Measurements from ENCODE around the gene PTPRA.
"Not testable (repeated sequence)": the region's sequence is repeated elsewhere in the genome, so short reads cannot be mapped to it uniquely, and the experiment has no call there.

Gene PTPRA

DNA sequence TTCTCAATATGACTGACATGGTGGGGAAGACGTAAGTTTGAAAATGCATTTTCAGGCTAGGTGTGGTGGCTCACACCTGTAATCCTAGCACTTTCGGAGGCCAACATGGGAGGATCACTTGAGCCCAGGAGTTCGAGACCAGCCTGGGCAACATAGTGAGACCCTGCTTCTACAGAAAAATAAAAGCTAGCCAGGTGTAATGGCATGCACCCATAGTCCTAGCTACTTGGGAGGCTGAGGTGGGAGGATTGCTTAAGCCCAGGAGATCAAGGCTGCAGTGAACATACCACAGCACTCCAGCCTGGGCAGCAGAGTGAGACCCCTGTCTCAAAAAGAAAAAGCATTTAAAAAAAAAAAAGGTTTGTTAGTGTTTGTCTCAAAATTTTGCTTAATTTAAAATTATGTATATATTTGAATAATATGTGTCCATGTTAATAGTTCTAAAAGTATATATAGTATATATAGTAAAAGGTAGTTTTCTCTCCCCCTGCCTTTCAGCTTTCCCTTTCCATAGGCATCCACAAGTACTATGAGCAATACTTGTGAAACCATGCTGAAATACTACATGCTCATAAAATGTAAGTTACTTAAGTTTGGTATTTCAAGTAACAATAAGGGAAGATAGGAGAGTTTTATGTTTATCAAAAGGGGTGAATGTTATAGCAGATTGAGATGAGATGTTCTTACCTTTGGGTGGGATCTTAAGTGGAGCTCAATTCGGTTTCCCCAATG, 15.1 kb downstream of the PTPRA start:
- DNase-seq (ENCODE audit: low read depth, low spot score) = no peak

DNA sequence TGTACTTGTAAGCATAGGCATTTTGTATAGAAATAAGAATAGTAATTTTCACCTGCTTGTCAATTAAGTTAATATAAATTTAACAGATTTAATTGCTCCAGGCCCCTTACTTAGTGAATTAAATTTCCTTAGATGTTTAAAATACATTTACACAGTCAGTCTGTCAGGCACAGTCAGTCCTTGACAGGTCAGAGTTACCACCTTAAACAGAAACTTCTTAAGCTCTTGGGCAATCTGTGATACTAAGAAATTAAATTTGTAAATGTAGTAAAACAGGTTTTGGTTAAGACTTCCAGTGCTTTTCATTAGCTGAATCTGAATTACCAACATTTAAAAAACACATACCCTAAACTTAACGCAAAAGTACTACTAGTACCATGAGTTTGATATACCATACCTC, 15.9 kb downstream of the PTPRA start:
- no peak for DNase-seq (ENCODE audit: low read depth, low spot score)

DNA sequence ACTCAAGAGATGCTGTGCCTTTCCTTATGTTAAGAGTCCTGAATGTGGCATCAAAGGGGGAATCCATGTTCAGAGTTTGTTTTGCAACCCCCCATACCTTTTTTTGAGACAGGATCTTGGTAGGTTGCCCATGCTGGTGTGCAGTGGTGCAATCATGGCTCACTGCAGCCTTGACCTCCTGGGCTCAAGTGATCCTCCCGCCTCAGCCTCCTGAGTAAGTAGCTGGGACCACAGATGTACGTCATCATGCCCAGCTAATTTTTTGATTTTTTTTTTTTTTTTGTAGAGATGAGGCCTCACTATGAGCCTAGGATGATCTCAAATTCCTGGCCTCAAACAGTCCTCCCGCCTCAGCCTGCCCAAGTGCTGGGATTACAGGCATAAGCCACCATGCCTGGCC, 16.5 kb downstream of the PTPRA start:
- DNase-seq (ENCODE audit: low read depth, low spot score) = no peak

DNA sequence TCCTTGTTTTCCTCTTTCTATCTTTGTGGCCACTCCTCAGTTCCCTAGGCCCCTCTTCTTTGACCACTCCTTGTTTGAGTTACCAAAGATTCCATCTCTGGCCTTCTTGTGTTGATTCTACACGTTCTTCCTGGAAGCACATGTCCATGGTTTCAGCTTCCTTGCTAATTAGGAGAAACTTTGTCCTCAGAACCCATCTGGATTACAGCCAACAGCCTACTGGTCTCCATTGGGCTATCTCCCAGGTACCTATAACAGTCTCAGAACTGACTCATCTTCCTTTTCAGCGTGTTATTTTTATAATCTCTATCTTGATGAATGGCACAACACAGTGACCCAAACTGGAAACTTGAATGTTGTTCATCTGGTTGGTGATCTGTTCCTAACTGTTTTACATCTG, 17.5 kb downstream of the PTPRA start:
- DNase-seq (ENCODE audit: low read depth, low spot score) = no peak

DNA sequence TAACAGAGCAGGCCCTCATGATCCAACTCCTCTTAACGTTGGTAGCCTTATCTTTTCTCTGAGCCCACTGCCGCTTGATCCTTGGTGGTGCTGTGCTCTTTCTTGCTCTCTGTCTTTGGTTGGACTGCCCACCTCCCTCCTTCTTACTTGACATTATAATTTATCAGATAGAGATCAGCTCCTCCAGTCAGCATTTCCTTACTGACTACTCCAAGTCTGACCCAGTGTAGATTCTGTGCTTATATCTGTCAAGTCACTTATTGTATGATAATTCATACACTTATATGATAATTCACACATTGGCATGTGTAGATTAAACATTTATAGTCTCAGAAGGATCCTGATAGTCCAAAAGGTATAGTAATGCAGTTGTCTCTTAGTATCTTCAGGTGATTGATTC, 18.1 kb downstream of the PTPRA start:
- no peak for DNase-seq (ENCODE audit: low read depth, low spot score)

DNA sequence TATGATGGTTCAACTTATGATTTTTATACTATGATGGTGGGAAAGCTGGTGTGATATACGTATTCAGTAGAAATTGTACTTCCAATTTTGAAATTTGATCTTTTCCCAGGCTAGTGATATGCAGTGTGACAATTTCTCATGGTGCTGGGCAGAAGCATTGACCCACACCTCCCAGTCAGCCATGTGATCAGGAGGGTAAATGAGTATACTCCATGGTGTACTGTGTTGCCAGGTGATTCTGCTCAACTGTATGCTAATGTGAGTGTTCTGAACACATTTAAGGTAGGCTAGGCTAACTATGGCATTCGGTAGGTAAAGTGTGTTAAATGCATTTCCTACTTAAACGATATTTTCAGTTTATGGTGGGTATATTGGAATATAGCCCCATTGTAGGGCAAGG, 19.1 kb downstream of the PTPRA start:
- DNase-seq (ENCODE audit: low read depth, low spot score) = no peak

- DNase-seq (ENCODE audit: low read depth, low spot score) = no peak
Observed at GRCh38 chr20:2894221-2894620, 20.9 kb downstream of the PTPRA start.

DNA sequence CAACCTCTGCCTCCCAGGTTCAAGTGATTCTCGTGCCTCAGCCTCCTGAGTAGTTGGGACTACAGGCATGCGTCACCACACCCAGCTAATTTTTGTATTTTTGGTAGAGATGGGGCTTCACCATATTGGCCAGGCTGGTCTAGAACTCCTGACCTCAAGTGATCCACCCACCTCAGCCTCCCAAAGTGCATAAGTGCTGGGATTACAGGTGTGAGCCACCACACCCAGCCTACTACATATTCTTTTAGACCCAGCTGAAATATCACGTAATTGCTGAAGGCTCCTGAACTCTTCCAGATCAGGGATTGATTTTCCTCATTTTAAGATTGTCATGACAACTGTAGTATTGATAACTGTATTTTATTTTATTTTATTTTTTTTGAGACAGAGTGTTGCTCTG, 21.9 kb downstream of the PTPRA start:
- not testable (repeated sequence) for DNase-seq (ENCODE audit: low read depth, low spot score)

- DNase-seq (ENCODE audit: low read depth, low spot score) = no peak
Observed at GRCh38 chr20:2899243-2899642, 26.0 kb downstream of the PTPRA start.

DNA sequence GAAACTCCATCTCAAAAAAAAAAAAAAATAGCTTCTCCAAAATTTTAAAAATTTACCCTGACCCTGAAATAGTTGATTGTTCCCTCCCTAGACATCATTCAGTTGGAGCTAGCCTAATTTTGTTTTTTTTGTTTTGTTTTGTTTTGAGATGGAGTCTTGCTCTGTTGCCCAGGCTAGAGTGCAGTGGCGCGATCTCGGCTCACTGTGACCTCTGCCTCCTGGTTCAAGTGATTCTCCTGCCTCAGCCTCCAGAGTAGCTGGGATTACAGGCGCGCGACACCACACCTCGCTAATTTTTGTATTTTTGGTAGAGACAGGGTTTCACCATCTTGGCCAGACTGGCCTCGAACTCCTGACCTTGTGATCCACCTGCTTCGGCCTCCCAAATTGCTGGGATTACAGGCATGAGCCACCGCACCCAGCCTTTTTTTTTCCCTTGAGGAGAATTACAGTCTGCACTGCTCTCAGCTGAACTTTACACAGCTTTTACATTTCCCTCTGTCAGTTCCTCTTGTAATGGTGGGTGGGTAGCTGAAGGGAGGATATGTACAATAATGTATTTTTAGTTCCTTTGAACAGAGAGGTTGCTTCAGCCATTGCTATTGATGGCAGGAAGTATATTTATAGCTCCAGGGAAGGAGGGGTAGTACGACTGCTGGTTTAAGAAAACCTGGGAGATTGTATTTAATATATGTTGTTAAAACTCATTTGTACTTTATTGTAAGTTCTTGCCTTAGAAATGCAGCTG, 27.7 kb downstream of the PTPRA start:
- no peak for DNase-seq (ENCODE audit: low read depth, low spot score)

DNA sequence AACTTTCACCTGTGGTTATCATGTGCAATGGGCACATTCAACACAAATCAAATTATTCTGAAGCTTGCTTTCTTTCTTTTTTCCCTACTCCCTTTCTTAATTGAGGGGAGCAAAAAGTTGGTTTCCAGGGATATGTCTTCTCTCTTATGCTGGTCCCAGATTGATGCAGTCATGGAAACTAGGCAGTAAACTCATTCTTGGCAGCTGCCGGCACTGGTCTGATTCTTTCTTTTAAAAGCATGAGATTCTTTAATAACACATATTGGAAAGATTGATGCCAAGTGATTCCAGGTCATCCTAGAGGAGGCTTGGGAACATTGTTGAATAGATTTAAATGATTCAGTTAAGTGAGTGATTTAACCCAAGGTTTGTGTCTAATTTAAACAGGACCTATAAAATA, 29.0 kb downstream of the PTPRA start:
- no peak for DNase-seq (ENCODE audit: low read depth, low spot score)

GRCh38 chr20:2902818-2903217, 29.5 kb downstream of the PTPRA start:
- DNase-seq (ENCODE audit: low read depth, low spot score) = no peak

DNA sequence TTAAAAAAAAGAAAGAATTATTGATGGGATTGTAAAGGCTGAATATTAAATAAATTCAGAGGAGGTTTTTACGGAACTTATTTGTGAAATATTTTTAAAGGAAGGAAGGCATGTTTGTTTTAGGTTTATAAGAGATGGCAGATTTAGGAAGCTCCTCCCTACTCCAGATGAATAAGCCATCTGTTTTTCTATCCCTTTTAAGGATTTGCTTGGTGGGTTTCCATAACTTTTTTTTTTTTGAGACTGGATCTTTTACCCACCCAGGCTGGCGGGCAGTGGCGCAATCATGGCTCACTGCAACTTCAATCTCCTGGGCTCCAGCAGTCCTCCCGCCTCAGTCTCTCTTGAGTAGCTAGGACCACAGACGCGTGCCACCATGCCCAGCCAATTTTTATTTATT, 30.4 kb downstream of the PTPRA start:
- no peak for DNase-seq (ENCODE audit: low read depth, low spot score)

DNA sequence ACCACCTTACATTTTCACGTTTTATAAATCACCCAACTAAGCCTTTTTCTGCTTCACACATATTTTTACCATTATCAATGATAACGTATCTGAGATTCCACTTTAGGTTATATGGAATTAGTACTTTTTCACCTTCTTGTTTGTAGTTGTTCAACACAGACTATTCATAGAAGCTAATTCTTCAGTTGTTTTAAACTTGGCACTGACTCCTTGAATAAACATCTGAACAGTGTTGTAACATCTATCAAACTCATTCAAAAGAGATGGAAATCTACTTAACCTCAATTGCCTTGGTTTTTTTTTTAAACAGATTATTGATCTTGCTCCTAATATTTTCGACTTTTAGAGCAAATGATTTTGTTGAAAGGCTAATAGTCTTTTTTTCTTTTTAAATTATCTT, 34.2 kb downstream of the PTPRA start:
- no peak for DNase-seq (ENCODE audit: low read depth, low spot score)

GRCh38 chr20:2909953-2910352, 36.7 kb downstream of the PTPRA start:
- no peak for DNase-seq (ENCODE audit: low read depth, low spot score)

DNA sequence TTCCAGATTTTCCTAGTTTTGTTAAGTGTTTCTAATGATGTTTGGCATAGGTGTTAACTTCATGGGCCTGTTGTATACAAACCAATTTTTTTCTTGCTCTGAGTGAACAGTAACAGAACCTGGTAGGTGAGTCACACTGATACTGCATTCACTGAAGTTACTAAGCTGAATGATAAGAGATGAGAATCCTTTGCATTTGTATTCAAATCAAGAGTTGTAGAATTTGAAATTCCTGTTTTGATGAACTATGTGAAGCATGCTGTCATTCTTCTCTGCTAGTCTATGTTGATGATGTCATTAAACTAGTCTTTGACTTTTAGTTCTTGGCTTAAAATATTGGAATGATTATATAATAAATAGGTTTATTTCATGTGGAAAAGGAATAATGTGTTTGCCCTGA, 37.9 kb downstream of the PTPRA start:
- DNase-seq (ENCODE audit: low read depth, low spot score) = no peak

- no peak for DNase-seq (ENCODE audit: low read depth, low spot score)
Observed at GRCh38 chr20:2914160-2914559, 40.9 kb downstream of the PTPRA start.

DNA sequence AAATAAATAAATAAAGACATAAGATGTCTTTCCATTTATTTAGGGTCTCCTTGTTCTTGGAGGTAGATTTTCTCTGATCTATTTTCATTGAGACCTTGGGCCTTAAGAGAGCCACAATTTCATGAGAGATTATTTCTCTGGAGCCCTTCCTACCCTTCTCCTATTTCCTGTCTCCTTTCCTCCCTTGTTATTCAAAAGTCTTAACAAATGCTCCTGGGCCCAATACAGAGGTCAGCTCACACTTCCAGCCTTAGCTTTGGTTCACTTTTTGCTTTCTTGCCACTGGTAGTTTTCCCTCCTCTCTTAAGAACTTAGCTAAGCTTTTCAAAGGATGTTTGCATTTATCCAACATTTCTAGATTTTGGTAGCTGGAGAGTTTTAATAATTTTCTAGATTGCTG, 44.0 kb downstream of the PTPRA start:
- no peak for DNase-seq (ENCODE audit: low read depth, low spot score)

DNA sequence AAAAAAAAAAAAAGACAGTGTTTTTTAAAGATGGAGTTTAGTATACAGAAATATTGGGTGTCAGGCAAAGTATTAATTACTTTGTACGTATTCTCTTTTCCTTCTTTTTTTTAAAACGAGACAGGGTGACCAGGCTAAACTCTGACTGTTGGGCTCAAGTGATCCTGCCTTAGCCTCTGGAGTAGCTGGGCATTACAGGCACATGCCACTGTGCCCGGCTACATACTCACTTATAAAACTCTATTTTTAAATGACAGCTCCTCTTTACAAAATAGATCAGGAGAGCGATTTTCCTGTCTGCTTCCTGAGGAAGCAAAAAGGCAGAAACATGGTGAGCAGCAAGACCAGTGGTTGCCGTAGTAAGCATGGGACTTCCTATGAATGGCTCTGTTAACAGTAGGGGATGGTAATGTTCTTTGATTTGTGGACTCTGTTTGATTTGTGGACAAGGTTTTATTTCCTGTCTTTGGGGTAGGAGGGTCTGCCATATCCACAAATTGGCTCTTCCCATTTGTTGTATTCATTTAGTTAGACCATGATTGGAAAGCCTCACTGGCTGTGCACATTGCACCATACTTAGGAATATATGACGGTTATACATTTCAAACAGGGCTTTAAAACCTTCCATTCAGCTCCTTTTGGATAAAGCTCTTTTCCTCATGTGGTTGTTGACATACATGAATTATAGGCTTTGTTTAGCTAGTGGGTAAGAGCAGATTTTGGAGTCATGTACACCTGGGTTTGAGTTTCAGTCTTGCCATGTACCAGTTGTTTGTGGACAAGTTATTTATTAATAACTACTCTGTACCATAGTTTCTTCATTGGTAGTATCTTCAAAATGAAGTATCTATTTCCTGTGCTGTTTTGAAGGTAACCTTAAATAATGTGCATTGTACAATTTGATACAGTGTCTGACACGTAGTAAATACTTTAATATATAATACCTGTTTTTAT, 45.1 kb downstream of the PTPRA start:
- no peak for DNase-seq (ENCODE audit: low read depth, low spot score)

GRCh38 chr20:2919518-2920245, 46.4 kb downstream of the PTPRA start:
- DNase-seq (ENCODE audit: low read depth, low spot score) = no peak

DNA sequence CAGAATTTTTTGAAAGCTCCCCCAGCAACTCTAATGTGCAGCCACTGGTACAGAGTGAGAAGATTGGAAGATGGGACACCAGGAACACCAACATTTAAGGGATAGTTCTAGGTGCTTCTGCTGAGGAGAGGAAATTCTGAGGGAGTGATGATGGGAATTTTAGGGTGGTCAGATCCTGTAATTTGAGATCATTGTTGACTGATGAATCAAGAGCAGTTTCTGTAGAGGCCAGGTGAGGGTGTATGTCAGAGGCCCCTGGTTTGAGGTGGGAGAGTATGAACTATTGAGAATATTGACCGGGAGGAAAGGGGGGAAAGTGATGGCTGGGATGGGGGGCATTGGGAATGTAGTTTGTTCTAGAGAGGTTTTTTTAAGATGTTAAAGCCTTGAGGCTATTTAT, 47.2 kb downstream of the PTPRA start:
- DNase-seq (ENCODE audit: low read depth, low spot score) = no peak

DNA sequence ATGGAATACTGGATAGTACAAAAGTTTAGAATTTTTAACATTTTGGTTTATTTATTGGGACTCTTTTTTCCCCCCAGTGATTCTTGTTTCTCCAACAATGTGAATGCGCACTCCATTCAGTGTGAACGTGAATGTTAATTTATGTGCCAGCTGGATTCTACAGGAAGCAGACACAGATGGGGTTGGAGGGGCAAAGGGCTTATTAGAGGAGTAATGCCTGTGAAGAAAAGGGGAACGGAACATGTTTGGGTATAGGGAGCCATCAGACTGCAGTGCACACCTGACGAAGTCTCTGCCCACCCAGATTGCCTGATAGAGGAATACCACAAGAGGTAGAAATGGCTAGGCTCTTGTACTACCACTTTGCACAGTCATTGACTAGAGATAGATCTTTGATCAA, 48.2 kb downstream of the PTPRA start:
- no peak for DNase-seq (ENCODE audit: low read depth, low spot score)

Data from activated CD4-positive, CD25-positive, alpha-beta regulatory T cell treated with anti-CD3 and anti-CD28 coated beads, Interleukin-2, amount 50 U/mL, for 16 hours (primary cell).